ENCODE measurements around the gene SASH1. TPM values are rescaled to one million over a fixed set of nuclear protein-coding genes. Genes with fewer than 3 reads are reported as not detected.

The SASH1 gene
- polyA plus RNA-seq (7.0 and 15.1 TPM in 2 replicates), polyA minus RNA-seq (30.9 and 39.8 TPM in 2 replicates)

DNA sequence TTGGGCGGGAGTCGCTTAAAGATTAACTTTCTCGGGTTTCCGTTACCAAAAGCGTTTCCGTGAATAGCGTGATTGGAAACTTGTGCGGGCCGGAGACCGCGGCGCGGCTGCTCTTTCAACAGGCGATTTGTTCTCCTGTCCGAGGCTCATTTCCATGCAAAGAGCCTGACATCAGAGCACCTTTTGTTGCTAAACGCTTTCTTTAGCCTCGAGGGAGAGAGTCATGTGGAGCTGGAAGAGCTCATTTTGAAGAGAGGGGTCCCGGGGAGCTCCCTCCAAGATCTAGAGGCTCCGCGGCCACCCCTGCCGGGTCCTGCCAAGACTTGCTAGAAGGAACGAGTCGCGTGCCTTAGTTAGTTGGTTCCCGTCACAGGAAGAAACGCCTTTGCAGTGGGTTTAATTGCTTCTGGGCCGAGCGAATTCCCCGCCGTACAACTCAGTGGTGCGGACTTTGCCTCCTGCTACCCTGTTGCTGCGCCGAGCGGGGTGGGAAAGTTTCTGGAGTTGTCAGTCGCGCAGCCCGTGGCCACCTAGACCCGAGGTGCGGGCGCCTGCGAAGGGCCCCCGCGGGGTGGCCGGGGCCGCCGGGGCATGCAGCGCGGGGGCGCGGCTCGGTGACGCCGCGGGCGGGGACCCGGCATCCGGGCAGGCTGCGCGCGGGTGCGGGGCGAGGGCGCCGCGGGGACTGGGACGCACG is at the start of gene SASH1:
TSS of gene SASH1 (plus strand) at position 489 of the 697 bp plus-strand sequence. CDS start 230 bp downstream, outside the sequence.
- TF ChIP-seq, protein P1, sequence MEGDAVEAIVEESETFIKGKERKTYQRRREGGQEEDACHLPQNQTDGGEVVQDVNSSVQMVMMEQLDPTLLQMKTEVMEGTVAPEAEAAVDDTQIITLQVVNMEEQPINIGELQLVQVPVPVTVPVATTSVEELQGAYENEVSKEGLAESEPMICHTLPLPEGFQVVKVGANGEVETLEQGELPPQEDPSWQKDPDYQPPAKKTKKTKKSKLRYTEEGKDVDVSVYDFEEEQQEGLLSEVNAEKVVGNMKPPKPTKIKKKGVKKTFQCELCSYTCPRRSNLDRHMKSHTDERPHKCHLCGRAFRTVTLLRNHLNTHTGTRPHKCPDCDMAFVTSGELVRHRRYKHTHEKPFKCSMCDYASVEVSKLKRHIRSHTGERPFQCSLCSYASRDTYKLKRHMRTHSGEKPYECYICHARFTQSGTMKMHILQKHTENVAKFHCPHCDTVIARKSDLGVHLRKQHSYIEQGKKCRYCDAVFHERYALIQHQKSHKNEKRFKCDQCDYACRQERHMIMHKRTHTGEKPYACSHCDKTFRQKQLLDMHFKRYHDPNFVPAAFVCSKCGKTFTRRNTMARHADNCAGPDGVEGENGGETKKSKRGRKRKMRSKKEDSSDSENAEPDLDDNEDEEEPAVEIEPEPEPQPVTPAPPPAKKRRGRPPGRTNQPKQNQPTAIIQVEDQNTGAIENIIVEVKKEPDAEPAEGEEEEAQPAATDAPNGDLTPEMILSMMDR (IDR thresholded peaks at IDR 0.05; ENCODE audit: poor library complexity, severe bottlenecking), result no peak
- TF ChIP-seq EP300 (conservative IDR thresholded peaks at IDR 0.05; ENCODE audit: poor library complexity, severe bottlenecking) (no peak), MXI1 (conservative IDR thresholded peaks at IDR 0.05; ENCODE audit: poor library complexity, severe bottlenecking) (peak; percentile 14), RAD21 (conservative IDR thresholded peaks at IDR 0.05) (peak; percentile 21), SMC3 (conservative IDR thresholded peaks at IDR 0.05; ENCODE audit: poor library complexity) (no peak), POLR2AphosphoS5 (IDR thresholded peaks at IDR 0.05) (no peak), EZH2 (IDR thresholded peaks at IDR 0.05; ENCODE audit: borderline replicate concordance, insufficient read depth, low read length, poor library complexity, severe bottlenecking) (no peak), TAF1 (IDR thresholded peaks at IDR 0.05; ENCODE audit: low read depth) (no peak)
- TF ChIP-seq, protein P2, sequence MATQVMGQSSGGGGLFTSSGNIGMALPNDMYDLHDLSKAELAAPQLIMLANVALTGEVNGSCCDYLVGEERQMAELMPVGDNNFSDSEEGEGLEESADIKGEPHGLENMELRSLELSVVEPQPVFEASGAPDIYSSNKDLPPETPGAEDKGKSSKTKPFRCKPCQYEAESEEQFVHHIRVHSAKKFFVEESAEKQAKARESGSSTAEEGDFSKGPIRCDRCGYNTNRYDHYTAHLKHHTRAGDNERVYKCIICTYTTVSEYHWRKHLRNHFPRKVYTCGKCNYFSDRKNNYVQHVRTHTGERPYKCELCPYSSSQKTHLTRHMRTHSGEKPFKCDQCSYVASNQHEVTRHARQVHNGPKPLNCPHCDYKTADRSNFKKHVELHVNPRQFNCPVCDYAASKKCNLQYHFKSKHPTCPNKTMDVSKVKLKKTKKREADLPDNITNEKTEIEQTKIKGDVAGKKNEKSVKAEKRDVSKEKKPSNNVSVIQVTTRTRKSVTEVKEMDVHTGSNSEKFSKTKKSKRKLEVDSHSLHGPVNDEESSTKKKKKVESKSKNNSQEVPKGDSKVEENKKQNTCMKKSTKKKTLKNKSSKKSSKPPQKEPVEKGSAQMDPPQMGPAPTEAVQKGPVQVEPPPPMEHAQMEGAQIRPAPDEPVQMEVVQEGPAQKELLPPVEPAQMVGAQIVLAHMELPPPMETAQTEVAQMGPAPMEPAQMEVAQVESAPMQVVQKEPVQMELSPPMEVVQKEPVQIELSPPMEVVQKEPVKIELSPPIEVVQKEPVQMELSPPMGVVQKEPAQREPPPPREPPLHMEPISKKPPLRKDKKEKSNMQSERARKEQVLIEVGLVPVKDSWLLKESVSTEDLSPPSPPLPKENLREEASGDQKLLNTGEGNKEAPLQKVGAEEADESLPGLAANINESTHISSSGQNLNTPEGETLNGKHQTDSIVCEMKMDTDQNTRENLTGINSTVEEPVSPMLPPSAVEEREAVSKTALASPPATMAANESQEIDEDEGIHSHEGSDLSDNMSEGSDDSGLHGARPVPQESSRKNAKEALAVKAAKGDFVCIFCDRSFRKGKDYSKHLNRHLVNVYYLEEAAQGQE (IDR thresholded peaks at IDR 0.05; ENCODE audit: borderline replicate concordance), result no peak
- H3K79me2 ChIP-seq (replicated peaks; ENCODE audit: insufficient read depth, low read length), result no peaks in the 10 kb centered on the region

DNA sequence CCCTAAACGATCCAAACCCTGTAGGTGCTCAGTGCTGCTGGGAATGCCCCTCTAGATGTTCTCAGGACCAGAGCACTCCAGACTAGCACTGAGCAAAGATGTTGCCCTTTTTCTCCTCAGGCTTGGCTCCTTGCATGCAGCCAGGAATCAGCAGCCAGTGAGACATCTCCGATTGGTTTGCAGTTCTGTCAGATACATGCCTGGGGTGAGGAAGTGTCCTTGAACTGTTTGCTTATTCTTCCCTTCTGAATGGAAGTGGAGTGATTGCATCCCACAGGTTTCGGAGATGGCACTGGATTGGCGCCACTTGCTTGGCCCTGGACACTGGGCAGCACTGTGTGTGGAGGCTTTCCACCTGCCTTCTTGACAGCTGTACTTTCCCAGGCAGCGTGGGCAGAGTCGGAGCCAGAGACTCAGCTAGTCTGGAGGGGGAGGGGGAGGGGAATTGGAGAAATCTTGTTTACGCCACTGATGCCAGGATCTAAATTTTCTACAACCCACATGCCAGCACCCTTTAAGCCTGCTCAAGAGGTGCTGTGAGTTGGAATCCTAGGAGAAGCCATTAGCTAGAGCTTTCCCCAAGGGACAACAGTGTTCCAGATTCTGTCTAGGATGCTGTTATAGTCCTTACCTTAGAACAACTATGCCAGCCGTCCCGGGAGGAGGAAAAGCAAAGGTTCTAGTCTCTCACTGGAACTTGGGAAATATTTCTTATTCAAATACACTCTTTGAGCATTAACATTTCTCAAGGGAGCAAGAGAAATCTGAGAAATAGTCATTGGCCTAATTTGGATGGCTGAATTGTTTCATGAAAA is 49.2 kb upstream of the SASH1 start:
- Histone ChIP-seq H3K4me2 (ENCODE audit: low read length) (no peak overlapping the region), H3K36me3 (ENCODE audit: insufficient read depth, low read length) (no peaks in the 10 kb centered on the region), H3F3A (ENCODE audit: insufficient read depth, low read length, poor library complexity, severe bottlenecking) (no peaks in the 10 kb centered on the region), H2AFZ (ENCODE audit: low read depth, low read length) (no peak overlapping the region), H3K9me3 (ENCODE audit: low read length) (no peaks in the 10 kb centered on the region), H3K9ac (ENCODE audit: low read length) (no peak overlapping the region), H3K27me3 (ENCODE audit: insufficient read depth, low read depth, low read length) (no peaks in the 10 kb centered on the region), H4K20me1 (ENCODE audit: insufficient read depth) (no peaks in the 10 kb centered on the region), H3K27ac (ENCODE audit: low read length) (no peak overlapping the region), H3K79me2 (replicated peaks; ENCODE audit: insufficient read depth, low read length) (no peaks in the 10 kb centered on the region), H3K4me3 (ENCODE audit: low read length) (no peak overlapping the region), H3K9me2 (ENCODE audit: insufficient read depth, low read length) (no peaks in the 10 kb centered on the region)
- no peak for TF ChIP-seq EP300 (conservative IDR thresholded peaks at IDR 0.05; ENCODE audit: poor library complexity, severe bottlenecking)
- TF ChIP-seq EZH2 (IDR thresholded peaks at IDR 0.05; ENCODE audit: borderline replicate concordance, insufficient read depth, low read length, poor library complexity, severe bottlenecking), result no peak
- TF ChIP-seq TAF1 (IDR thresholded peaks at IDR 0.05; ENCODE audit: low read depth), result no peak
- TF ChIP-seq, protein P2 (IDR thresholded peaks at IDR 0.05; ENCODE audit: borderline replicate concordance), result no peak
- no peak for TF ChIP-seq POLR2AphosphoS5 (IDR thresholded peaks at IDR 0.05)
- no peak for TF ChIP-seq RAD21 (conservative IDR thresholded peaks at IDR 0.05)
- TF ChIP-seq SMC3 (conservative IDR thresholded peaks at IDR 0.05; ENCODE audit: poor library complexity), result no peak
- TF ChIP-seq MXI1 (conservative IDR thresholded peaks at IDR 0.05; ENCODE audit: poor library complexity, severe bottlenecking), result no peak
- TF ChIP-seq, protein P1 (IDR thresholded peaks at IDR 0.05; ENCODE audit: poor library complexity, severe bottlenecking), result no peak

More for the DNA sequence above, at the start of gene SASH1:
- Histone ChIP-seq H4K20me1 (ENCODE audit: insufficient read depth) (no peaks in the 10 kb centered on the region), H3K9me2 (ENCODE audit: insufficient read depth, low read length) (no peaks in the 10 kb centered on the region), H3K36me3 (ENCODE audit: insufficient read depth, low read length) (no peaks in the 10 kb centered on the region), H3K9me3 (ENCODE audit: low read length) (no peaks in the 10 kb centered on the region), H2AFZ (ENCODE audit: low read depth, low read length) (no peak within 1 kb of the TSS), H3K9ac (ENCODE audit: low read length) (peak within 1 kb of the TSS; percentile 39), H3K4me2 (ENCODE audit: low read length) (peak within 1 kb of the TSS; percentile 91), H3K27me3 (ENCODE audit: insufficient read depth, low read depth, low read length) (peaks cover 43% of the 10 kb centered on the region), H3K27ac (ENCODE audit: low read length) (no peak within 1 kb of the TSS), H3F3A (ENCODE audit: insufficient read depth, low read length, poor library complexity, severe bottlenecking) (no peaks in the 10 kb centered on the region), H3K4me3 (ENCODE audit: low read length) (peak within 1 kb of the TSS; percentile 68)

All from neural cell (in vitro differentiated cells).